ENCODE results near the gene TBK1. TPM values are rescaled to one million over a fixed set of nuclear protein-coding genes. Genes with fewer than 3 reads are reported as not detected.

Gene TBK1
- total and polyA plus RNA-seq, 9 of the 15 experiments (the other 6 are each of a cell fraction or from before 2014, with no cell fraction given): 20.4 to 42.0 (median 27.8) TPM

GRCh38 chr12:64451687-64452558 is at the start of gene TBK1 (continued):
- TF ChIP-seq MYNN (IDR thresholded peaks at IDR 0.05) (peak; percentile 46; the same call in 1 of the 2 replicates), MYNN (CRISPR knock-in tag; IDR thresholded peaks at IDR 0.05) (no peak), ZNF668 (CRISPR knock-in tag; IDR thresholded peaks at IDR 0.05) (no peak), HSF4 (CRISPR knock-in tag; IDR thresholded peaks at IDR 0.05; ENCODE audit: borderline replicate concordance) (no peak), ATF7 (IDR thresholded peaks at IDR 0.05) (peak; percentile 75), SMARCA4 (IDR thresholded peaks at IDR 0.05) (peak; percentile 36; the same call in 1 of the 2 replicates), ZBTB49 (CRISPR knock-in tag; IDR thresholded peaks at IDR 0.05; ENCODE audit: borderline replicate concordance) (peak; percentile 22; the same call in 1 of the 2 replicates), PHB2 (IDR thresholded peaks at IDR 0.05; ENCODE audit: low read depth) (no peak), HDGF (IDR thresholded peaks at IDR 0.05) (no peak), ZEB2 (IDR thresholded peaks at IDR 0.05) (peak; percentile 64; the same call in 1 of the 2 replicates), ZBTB9 (CRISPR knock-in tag; IDR thresholded peaks at IDR 0.05) (peak; percentile 60; the same call in 1 of the 2 replicates), ZBTB12 (CRISPR knock-in tag; IDR thresholded peaks at IDR 0.05) (no peak), TAF9B (IDR thresholded peaks at IDR 0.05; ENCODE audit: partially characterized antibody) (peak; percentile 29), E2F1 (CRISPR knock-in tag; IDR thresholded peaks at IDR 0.05) (peak; percentile 36; the same call in 1 of the 2 replicates), ZBTB34 (CRISPR knock-in tag; IDR thresholded peaks at IDR 0.05) (peak; percentile 46), TFE3 (CRISPR knock-in tag; IDR thresholded peaks at IDR 0.05) (peak; percentile 97), HMGN3 (IDR thresholded peaks at IDR 0.05; ENCODE audit: borderline replicate concordance, extremely low read depth, insufficient read length, low read depth, low read length) (peak; percentile 75)
